Fibroblast of lung (primary cell): ENCODE results near the gene ASAH2B. TPM values are rescaled to one million over a fixed set of nuclear protein-coding genes. Genes with fewer than 3 reads are reported as not detected.

Experiments used
- DNase-seq, 2 donors: peaks; one replicate each; pipeline versions ENCODE4 v3.0.0 to v3.0.0-alpha.2; 2010; ENCODE audit warnings: low read depth in 2 of 2
- H2AFZ ChIP-seq: 2 replicates; pipeline ENCODE4 v1.5.1; 2012; ENCODE audit warnings: low read length, control low read depth, inconsistent platforms
- H3K27ac ChIP-seq: 2 replicates; pipeline ENCODE4 v1.5.1; 2011; ENCODE audit warnings: low read length, control low read depth; ENCODE audit not compliant: insufficient read depth
- H3K27me3 ChIP-seq: 2 replicates; pipeline ENCODE4 v1.5.1; 2011; ENCODE audit warnings: mild to moderate bottlenecking, low read length; ENCODE audit not compliant: control insufficient read depth, insufficient read depth
- H3K36me3 ChIP-seq: 2 replicates; pipeline ENCODE4 v1.5.1; 2011; ENCODE audit warnings: low read length; ENCODE audit not compliant: control insufficient read depth, insufficient read depth
- H3K4me1 ChIP-seq: 2 replicates; pipeline ENCODE4 v1.5.1; 2011; ENCODE audit warnings: low read length; ENCODE audit not compliant: control insufficient read depth, insufficient read depth; ENCODE audit errors: extremely low read depth
- H3K4me2 ChIP-seq: 2 replicates; pipeline ENCODE4 v1.5.1; 2011; ENCODE audit warnings: low read length, control low read depth; ENCODE audit not compliant: insufficient read depth; ENCODE audit errors: extremely low read depth
- H3K4me3 ChIP-seq, 4 experiments: fragments of 200-600 bp in 1 of 4; sonication (generic) in 1 of 4; replicated peaks in 1 of 4; 2 replicates each; pipeline ENCODE4 v1.5.1; 2011 to 2016; ENCODE audit warnings: low read length in 4 of 4, low read depth in 3 of 4, mild to moderate bottlenecking in 3 of 4, control low read depth in 2 of 4, inconsistent platforms in 1 of 4, mixed read lengths in 1 of 4; ENCODE audit not compliant: insufficient read depth in 1 of 4; ENCODE audit errors: control extremely low read depth in 1 of 4
- H3K79me2 ChIP-seq: 2 replicates; pipeline ENCODE4 v1.5.1; 2012; ENCODE audit warnings: mild to moderate bottlenecking, low read length, inconsistent platforms; ENCODE audit not compliant: control insufficient read depth, insufficient read depth
- H3K9ac ChIP-seq: 2 replicates; pipeline ENCODE4 v1.5.1; 2011; ENCODE audit warnings: mild to moderate bottlenecking, low read length, control low read depth; ENCODE audit not compliant: insufficient read depth
- H3K9me3 ChIP-seq: 2 replicates; pipeline ENCODE4 v1.5.1; 2012; ENCODE audit warnings: low read depth, low read length; ENCODE audit not compliant: control insufficient read depth, insufficient read depth
- H4K20me1 ChIP-seq: 2 replicates; pipeline ENCODE4 v1.5.1; 2011; ENCODE audit warnings: low read length; ENCODE audit not compliant: control insufficient read depth, insufficient read depth; ENCODE audit errors: extremely low read depth
- EZH2 ChIP-seq: IDR thresholded peaks from 2 replicates; pipeline ENCODE4 v1.5.1; 2012; ENCODE audit warnings: low read length, control low read depth, mild to moderate bottlenecking; ENCODE audit errors: missing control alignments
- polyA plus RNA-seq, 2 donors: library from polyadenylated mRNA; depleted of rRNA in 1 of 2; stranded (reverse) in 1 of 2; unstranded in 1 of 2; fragments of >200 nt; gene quantifications; 2 replicates each; pipeline ENCODE4 v1.2.1, GENCODE V29; 2011 to 2012; ENCODE audit warnings: missing spikeins in 1 of 2
- total RNA-seq: library from RNA; depleted of rRNA; stranded (reverse); fragments of >200 nt; gene quantifications from 2 replicates; pipeline ENCODE4 v1.2.1, GENCODE V29; 2014
- TF ChIP-seq, protein P1 (sequence below), 2 donors: IDR thresholded peaks in 1 of 2; conservative IDR thresholded peaks in 1 of 2; 1 replicate in 1 of 2; 2 replicates in 1 of 2; pipeline ENCODE4 v1.5.1; 2011 to 2012; ENCODE audit warnings: low read length in 2 of 2, control low read depth in 1 of 2, inconsistent platforms in 1 of 2, low read depth in 1 of 2, mild to moderate bottlenecking in 1 of 2

The ASAH2B gene
- total and polyA plus RNA-seq, 2 donors (not counting 1 experiment from before 2014, with no cell fraction given), result 3.0 to 7.4 TPM

DNA sequence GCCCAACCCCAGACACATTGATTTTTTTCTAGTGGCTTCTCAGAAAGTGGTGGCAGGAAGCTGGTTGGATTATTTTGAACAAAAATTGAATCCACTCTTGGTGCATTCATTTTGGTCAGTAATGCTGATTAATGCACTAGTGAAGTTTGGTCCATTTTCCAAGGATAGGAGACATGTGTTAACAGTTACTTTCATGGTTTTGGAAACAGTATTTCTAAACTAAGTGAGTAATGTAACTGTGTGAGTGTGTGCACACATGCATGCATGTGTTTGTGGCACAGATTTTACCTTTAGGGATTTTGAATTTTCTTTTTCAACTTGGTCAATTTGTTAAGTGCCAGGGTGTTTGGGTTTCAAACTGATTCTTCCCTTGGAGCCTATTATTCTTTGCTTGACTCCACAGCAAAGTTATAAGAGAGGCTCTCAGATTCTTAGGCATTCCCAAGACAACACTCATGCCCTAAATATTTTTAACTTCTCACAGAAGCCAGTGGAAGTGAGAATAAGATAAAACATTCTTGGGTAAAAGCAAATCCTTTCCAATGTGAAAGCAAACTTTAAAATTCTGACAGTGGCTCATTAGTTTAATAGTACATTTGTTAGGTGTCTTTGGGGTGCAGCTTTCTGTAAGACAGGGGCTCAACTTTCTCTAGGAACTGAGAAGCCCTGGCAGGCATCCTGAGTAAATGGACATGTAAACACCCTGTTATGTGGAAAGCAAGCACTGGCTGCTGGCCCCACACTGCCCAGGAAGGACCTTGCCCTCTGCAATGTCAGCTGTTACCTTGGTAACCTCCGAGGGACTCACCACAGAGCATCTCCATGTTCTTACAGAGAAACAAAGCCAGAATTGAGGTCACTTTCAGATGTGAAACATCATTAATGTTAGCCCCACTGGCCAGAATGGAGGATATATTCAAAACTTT lies 68.4 kb downstream of the ASAH2B start:
- peak in 1 of 2 donors; percentile 36 for DNase-seq
- H3K79me2 ChIP-seq, result no peaks in the 10 kb centered on the region
- H3K4me1 ChIP-seq, result peaks cover 5% of the 10 kb centered on the region
- no peak overlapping the region for H3K4me3 ChIP-seq
- no peaks in the 10 kb centered on the region for H4K20me1 ChIP-seq
- H3K9ac ChIP-seq, result no peak overlapping the region
- H3K36me3 ChIP-seq, result no peaks in the 10 kb centered on the region
- H3K9me3 ChIP-seq, result no peaks in the 10 kb centered on the region
- no peak overlapping the region for H3K27ac ChIP-seq
- H2AFZ ChIP-seq, result no peak overlapping the region
- no peaks in the 10 kb centered on the region for H3K27me3 ChIP-seq
- no peak for TF ChIP-seq EZH2
- TF ChIP-seq, protein P1, sequence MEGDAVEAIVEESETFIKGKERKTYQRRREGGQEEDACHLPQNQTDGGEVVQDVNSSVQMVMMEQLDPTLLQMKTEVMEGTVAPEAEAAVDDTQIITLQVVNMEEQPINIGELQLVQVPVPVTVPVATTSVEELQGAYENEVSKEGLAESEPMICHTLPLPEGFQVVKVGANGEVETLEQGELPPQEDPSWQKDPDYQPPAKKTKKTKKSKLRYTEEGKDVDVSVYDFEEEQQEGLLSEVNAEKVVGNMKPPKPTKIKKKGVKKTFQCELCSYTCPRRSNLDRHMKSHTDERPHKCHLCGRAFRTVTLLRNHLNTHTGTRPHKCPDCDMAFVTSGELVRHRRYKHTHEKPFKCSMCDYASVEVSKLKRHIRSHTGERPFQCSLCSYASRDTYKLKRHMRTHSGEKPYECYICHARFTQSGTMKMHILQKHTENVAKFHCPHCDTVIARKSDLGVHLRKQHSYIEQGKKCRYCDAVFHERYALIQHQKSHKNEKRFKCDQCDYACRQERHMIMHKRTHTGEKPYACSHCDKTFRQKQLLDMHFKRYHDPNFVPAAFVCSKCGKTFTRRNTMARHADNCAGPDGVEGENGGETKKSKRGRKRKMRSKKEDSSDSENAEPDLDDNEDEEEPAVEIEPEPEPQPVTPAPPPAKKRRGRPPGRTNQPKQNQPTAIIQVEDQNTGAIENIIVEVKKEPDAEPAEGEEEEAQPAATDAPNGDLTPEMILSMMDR (conservative IDR thresholded peaks at IDR 0.05 in 1 of 2, IDR thresholded peaks at IDR 0.05 in 1 of 2; ENCODE audit: low read depth in 1 of 2, low read length in 2 of 2), result no peak
- H3K4me2 ChIP-seq, result no peak overlapping the region

Other genes starting within 250 kb of the ASAH2B start
- 55.2 and 82.1 TPM in 2 replicates for gene SGMS1, start 116.0 kb upstream of the ASAH2B start, total RNA-seq
- gene SGMS1, start 116.0 kb upstream of the ASAH2B start, polyA plus RNA-seq, result 22.9 and 39.9 TPM in 2 replicates
- not detected in 2 replicates for gene A1CF, start 145.7 kb downstream of the ASAH2B start, total RNA-seq
- not detected in 2 replicates for gene A1CF, start 145.7 kb downstream of the ASAH2B start, polyA plus RNA-seq